ENCODE data around the gene NR5A1.

Gene NR5A1

GRCh38 chr9:124479947-124480620, 27.1 kb downstream of the NR5A1 start:
- no peak for DNase-seq

DNA sequence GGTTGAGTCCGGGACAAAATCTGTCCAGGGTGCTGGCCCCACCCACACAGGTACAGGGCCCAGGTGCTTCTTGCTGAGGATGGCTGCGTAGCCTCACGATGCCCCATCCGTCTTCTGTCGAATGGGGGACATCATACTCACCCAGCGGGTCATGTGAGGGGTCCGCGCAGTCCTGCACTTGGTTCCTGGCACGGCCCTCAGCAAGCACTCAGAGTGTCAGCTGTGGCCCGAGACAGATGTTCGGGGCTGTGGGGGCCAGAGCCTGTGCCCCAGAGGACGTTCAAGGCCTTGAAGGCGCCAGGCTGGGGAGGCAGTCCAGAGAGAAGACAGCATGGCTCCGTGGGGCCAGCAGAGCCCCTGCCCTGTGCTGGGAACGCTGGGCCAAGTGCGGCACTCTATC, 27.8 kb downstream of the NR5A1 start:
- DNase-seq = no peak

- DNase-seq = no peak
Measured at GRCh38 chr9:124478354-124478753, 28.8 kb downstream of the NR5A1 start.

- no peak for DNase-seq
Measured at GRCh38 chr9:124477648-124478285, 29.4 kb downstream of the NR5A1 start.

DNA sequence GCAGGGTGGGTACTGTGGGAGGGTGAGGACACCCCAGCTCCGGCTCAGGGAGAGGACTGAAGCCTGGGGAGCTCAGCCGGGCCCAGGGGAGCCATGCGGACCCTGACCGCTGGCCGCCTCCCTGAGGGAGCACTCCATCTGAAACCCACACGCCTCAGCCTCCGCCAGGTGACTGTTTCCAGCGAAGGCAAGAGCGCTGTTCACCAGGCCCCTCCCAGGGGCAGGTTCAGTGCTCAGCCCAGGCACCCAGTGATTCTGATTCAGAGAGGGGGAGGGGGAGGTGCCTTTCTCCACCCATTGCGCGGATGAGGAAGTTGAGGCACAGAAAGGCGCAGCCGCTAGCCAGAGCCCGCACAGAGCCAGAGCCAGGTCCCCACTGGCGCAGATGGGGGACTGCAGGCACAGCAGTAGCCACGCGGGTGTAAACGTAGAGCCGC, 30.0 kb downstream of the NR5A1 start:
- no peak for DNase-seq

DNA sequence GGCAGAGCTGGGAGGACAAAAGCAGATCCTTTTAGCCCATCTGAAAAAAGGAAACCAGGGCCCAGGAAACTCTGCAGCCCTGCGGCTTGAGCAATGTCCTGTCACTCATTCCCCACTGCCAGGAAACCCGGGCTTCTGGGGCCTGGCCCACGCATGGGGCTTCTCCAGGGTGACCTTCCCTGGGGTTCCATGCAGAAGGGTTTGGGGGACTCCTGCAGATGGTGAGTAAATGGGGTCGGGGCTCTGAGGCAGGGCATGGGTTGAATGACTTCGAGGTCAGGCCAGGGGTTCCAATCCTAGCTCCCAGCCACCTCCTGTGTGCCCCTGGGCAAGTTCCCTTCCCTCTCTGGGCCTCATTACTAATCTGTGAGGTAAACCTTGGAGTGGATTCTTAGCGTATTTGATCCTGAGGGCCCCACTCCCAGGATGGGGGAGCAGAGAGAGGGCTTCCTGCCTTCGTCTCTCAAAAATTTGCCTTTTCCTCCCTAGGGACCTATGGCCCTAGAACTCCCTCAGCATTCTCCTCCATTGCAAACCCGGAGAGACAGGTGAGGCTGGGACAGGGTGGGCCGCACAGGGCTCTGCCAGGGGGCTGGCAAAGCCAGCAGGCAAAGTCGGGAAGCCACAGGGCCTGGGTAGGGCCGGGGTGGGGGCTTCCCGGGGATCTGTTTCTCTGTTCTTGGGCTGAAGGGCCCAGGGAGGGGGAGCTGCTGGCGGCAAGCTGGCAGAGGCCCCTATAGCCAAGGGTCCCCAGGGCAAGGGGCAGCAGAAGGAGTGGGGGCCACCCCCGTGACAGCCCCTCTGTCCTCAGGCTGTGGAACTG, 31.1 kb downstream of the NR5A1 start:
- no peak for DNase-seq

GRCh38 chr9:124475158-124475867, 31.9 kb downstream of the NR5A1 start:
- DNase-seq = no peak

GRCh38 chr9:124474151-124474550, 33.0 kb downstream of the NR5A1 start:
- no peak for DNase-seq

GRCh38 chr9:124473310-124473709, 33.9 kb downstream of the NR5A1 start:
- no peak for DNase-seq

DNA sequence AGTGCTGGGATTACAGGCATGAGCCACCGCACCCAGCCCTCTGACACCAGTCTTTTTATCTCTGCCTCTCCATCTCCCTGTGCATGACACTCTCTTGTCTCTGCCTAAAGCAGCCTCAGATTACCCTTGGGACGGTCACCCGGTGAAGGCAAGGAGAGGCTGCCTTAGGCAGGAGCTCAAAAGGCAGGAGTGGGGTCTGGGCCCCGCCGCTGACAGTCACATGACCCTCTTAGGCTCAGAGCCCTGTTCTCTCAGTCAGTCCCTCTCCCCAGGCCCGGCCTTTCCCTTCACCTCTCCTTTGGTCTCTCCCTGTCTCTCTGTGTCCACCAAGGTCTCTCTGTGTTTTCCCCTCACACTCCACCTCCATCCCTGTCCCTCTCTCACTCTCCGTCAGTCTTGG, 34.4 kb downstream of the NR5A1 start:
- DNase-seq = no peak

GRCh38 chr9:124471761-124472160, 35.4 kb downstream of the NR5A1 start:
- DNase-seq = no peak

- DNase-seq = no peak
Measured at GRCh38 chr9:124470726-124471125, 36.5 kb downstream of the NR5A1 start.

DNA sequence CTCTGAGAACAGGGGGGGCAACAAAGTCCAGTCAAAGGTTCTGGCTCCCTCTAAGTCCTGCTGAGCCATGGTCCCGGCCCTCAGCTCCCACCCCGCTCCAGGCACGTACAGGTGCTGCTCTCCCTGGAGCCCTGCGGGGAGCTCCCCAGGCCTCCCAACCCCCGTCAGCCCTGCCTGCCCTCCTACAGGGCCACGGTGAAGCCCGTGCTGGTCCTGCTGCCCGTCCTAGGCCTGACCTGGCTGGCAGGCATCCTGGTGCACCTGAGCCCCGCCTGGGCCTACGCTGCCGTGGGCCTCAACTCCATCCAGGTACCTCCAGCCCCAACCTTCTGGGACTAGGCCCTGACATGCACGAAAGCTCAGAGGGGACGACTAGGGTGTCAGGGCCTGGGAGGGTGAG, 36.9 kb downstream of the NR5A1 start:
- DNase-seq = no peak

DNA sequence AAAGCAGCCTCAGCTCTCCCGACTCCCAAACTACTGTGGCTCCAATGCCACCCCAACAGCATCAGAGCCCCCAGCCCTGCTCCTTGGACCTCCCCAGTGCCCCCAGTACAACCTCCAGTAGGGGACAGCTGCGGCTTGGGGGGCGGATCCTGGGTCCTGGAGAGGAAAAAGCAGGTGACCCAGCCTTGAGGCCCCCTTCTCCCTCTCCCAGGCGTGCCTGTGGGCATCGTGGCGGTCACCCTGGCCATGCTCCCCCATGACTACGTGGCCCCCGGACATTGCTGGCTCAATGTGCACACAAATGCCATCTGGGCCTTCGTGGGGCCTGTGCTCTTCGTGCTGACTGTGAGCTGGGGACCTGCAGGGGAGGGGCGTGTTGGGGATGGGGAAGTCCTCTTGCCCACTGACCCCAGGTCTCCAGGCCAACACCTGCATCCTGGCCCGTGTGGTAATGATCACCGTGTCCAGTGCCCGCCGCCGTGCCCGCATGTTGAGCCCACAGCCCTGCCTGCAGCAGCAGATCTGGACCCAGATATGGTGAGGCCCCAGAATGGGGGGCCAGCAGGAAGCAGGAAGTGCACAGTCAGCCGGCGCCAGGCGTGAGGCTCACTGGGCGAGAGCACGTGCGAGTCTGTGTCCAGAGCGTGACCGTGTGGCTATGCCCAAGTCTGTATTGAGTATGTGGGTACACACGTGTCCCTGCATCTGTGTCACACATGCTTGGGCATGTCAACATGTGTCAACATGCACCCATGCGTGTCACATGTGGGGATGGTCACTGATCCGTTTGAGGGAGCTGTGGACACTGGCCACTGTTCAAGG, 38.0 kb downstream of the NR5A1 start:
- DNase-seq = no peak

DNA sequence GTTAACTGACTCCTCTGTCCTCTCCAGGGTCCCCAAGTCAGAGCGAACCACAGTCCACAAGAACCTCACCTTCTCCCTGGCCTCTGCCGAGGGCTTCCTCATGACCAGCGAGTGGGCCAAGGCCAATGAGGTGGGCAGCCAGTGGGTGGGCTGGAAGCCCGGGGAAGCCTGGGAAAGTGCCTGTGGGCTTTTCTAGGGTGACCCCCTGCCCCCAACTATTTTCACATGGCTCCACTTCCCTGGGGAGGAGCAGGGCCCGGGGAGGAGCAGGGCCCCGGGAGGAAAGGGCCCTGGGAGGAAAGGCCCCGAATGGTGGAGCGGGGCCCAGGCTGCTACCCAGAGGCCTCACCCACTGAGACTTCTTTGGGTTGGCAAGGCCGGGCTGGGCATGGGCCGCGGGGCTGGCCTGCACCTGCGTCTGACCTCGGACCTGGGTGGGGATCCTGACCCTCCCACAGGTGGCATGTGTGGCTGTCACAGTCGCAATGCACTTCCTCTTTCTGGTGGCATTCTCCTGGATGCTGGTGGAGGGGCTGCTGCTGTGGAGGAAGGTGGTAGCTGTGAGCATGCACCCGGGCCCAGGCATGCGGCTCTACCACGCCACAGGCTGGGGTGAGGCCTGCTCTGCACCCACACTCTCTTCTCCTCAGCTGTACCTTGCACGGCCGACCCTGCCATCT, 39.0 kb downstream of the NR5A1 start:
- DNase-seq = no peak

DNA sequence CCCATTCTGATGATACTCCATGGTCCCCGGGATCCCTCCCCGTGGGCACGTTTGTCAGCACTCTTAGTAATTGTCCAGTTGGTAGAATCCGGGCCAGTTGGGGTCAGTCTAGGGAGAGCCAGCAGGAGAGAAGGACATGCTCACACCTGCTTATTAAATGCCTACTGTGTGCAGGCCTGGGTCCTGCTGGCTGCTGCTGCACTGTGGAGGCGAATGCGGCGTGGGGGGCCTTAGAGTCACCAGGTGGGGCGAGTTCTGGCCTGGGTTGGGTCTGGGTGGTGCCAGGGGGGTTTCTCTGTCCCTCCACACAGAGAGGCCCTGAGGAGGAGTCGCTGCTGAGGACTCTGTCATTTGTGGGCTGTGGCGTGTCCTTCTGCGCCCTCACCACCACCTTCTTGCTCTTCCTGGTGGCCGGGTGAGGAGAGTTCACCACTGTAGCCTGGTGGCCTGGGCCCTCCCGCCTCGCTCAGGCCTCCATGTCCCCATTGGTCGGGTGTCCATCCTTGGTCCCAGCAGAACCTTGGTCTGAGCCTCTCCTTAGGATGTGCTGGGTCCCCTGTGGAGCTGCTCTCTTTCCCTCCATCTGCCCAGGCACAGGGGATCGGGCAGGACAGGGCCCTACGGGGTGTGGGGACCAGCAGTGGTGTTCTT, 39.7 kb downstream of the NR5A1 start:
- DNase-seq = no peak

DNA sequence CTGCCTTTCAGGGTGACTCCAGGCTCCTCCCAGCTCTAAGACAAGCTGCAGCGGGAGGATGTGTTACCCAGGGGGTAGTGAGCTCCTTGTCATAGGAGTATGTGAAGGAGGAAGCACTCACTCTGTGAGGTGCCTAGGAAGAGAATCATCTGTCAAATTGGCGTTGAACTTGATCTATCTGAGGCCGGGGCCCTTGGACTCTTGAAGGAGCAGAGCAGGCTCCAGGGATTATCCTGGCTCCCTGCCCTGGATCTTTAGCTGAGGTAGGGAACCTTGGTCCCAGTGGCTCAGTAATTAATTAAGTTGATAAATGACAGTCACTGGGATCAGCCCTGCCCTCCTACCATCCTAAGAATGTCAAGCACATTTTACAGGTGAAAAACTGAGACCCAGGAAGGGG, 41.5 kb downstream of the NR5A1 start:
- no peak for DNase-seq

- DNase-seq = no peak
Measured at GRCh38 chr9:124462739-124463138, 44.5 kb downstream of the NR5A1 start.

- DNase-seq = no peak
Measured at GRCh38 chr9:124458441-124458840, 48.8 kb downstream of the NR5A1 start.

- DNase-seq = no peak
Measured at GRCh38 chr9:124457887-124458431, 49.2 kb downstream of the NR5A1 start.

Data from NCI-H446 treated with DMSO at 0.1 percent for 48 hours (cell line).